Nephron progenitor cell (in vitro differentiated cells): ENCODE measurements around the gene SLC12A8.

Experiments
- DNase-seq: peaks from one replicate; pipeline ENCODE4 v3.0.0; 2021
- H3K27ac Mint-ChIP-seq: 2 replicates; pipeline ENCODE4 v1.8.0; 2021; ENCODE audit warnings: mild to moderate bottlenecking, moderate library complexity, mixed read lengths
- H3K27me3 Mint-ChIP-seq: 2 replicates; pipeline ENCODE4 v1.8.0; 2021; ENCODE audit warnings: mild to moderate bottlenecking, low read depth, mixed read lengths; ENCODE audit not compliant: poor library complexity
- H3K36me3 Mint-ChIP-seq: 2 replicates; pipeline ENCODE4 v1.8.0; 2021; ENCODE audit warnings: low read depth, mixed read lengths
- H3K4me1 Mint-ChIP-seq: 2 replicates; pipeline ENCODE4 v1.8.0; 2021; ENCODE audit warnings: mixed read lengths
- H3K4me3 Mint-ChIP-seq: 2 replicates; pipeline ENCODE4 v1.8.0; 2021; ENCODE audit warnings: mild to moderate bottlenecking, moderate library complexity, mixed read lengths
- H3K9me3 Mint-ChIP-seq: 2 replicates; pipeline ENCODE4 v1.8.0; 2021; ENCODE audit warnings: mild to moderate bottlenecking, moderate library complexity, mixed read lengths
- CTCF ChIP-seq: fragments of 200-600 bp; sonication (generic); IDR thresholded peaks from 2 replicates; pipeline ENCODE4 v1.5.0; 2021; ENCODE audit warnings: antibody characterized with exemption

Gene SLC12A8

GRCh38 chr3:125194061-125194848, 18.3 kb downstream of the SLC12A8 start:
- Mint-ChIP-seq H3K36me3 (peaks cover 2% of the 10 kb centered on the region), H3K27me3 (no peaks in the 10 kb centered on the region), H3K4me1 (peaks cover 10% of the 10 kb centered on the region), H3K4me3 (no peak overlapping the region), H3K9me3 (no peaks in the 10 kb centered on the region), H3K27ac (no peak overlapping the region)
- no peak for TF ChIP-seq CTCF
- no peak for DNase-seq

GRCh38 chr3:125192190-125193035, 20.1 kb downstream of the SLC12A8 start:
- Mint-ChIP-seq H3K9me3 (no peaks in the 10 kb centered on the region), H3K4me3 (no peak overlapping the region), H3K4me1 (peaks cover 20% of the 10 kb centered on the region), H3K36me3 (peaks cover 4% of the 10 kb centered on the region), H3K27ac (no peak overlapping the region), H3K27me3 (no peaks in the 10 kb centered on the region)
- no peak for TF ChIP-seq CTCF
- DNase-seq = no peak

GRCh38 chr3:125191730-125192129, 20.8 kb downstream of the SLC12A8 start:
- DNase-seq = no peak
- H3K4me1 Mint-ChIP-seq = peaks cover 27% of the 10 kb centered on the region
- no peak overlapping the region for H3K4me3 Mint-ChIP-seq
- TF ChIP-seq CTCF = no peak
- no peaks in the 10 kb centered on the region for H3K9me3 Mint-ChIP-seq
- H3K27ac Mint-ChIP-seq = no peak overlapping the region
- peaks cover 4% of the 10 kb centered on the region for H3K36me3 Mint-ChIP-seq
- H3K27me3 Mint-ChIP-seq = no peaks in the 10 kb centered on the region

- peaks cover 4% of the 10 kb centered on the region for H3K36me3 Mint-ChIP-seq
- no peak overlapping the region for H3K27ac Mint-ChIP-seq
- peaks cover 32% of the 10 kb centered on the region for H3K4me1 Mint-ChIP-seq
- no peak overlapping the region for H3K4me3 Mint-ChIP-seq
- no peaks in the 10 kb centered on the region for H3K27me3 Mint-ChIP-seq
- TF ChIP-seq CTCF = no peak
- no peak for DNase-seq
- no peaks in the 10 kb centered on the region for H3K9me3 Mint-ChIP-seq
Measured at GRCh38 chr3:125191256-125191655, 21.3 kb downstream of the SLC12A8 start.

GRCh38 chr3:125190786-125191185, 21.8 kb downstream of the SLC12A8 start:
- no peak for TF ChIP-seq CTCF
- Mint-ChIP-seq H3K9me3 (no peaks in the 10 kb centered on the region), H3K36me3 (peaks cover 4% of the 10 kb centered on the region), H3K27me3 (no peaks in the 10 kb centered on the region), H3K4me3 (no peak overlapping the region), H3K27ac (no peak overlapping the region), H3K4me1 (peaks cover 36% of the 10 kb centered on the region)
- no peak for DNase-seq
